Lung (tissue), 12 donors: Measurements from ENCODE around the gene SDR39U1. TPM values are rescaled to one million over a fixed set of nuclear protein-coding genes. Genes with fewer than 3 reads are reported as not detected.

Experiments used
- ATAC-seq: fragments of 200-7000 bp; cut with Tn5 transposase; one replicate; pipeline ENCODE4 v1.9.1; 2020; ENCODE audit warnings: moderate number of reproducible peaks; ENCODE audit not compliant: insufficient read depth, low FRiP score
- DNase-seq, 3 donors: peaks; one replicate each; pipeline ENCODE4 v3.0.0-alpha.2; 2013 to 2017
- H3K27ac ChIP-seq, 2 donors: one replicate each; pipeline ENCODE4 v1.5.1; 2013; ENCODE audit warnings: mild to moderate bottlenecking in 2 of 2, moderate library complexity in 2 of 2, control low read depth in 1 of 2, inconsistent platforms in 1 of 2, low read depth in 1 of 2, low read length in 1 of 2
- H3K27me3 ChIP-seq, 3 donors: one replicate each; pipeline ENCODE4 v1.5.1; 2013; ENCODE audit warnings: low read length in 2 of 3; ENCODE audit not compliant: control insufficient read depth in 3 of 3, insufficient read depth in 3 of 3
- H3K36me3 ChIP-seq, 4 donors: one replicate each; pipeline ENCODE4 v1.5.1; 2013; ENCODE audit warnings: low read length in 4 of 4, mild to moderate bottlenecking in 1 of 4, moderate library complexity in 1 of 4; ENCODE audit not compliant: control insufficient read depth in 4 of 4, insufficient read depth in 4 of 4
- H3K4me1 ChIP-seq, 5 donors: one replicate each; pipeline ENCODE4 v1.5.1; 2013; ENCODE audit warnings: low read length in 5 of 5, mild to moderate bottlenecking in 2 of 5, moderate library complexity in 1 of 5; ENCODE audit not compliant: control insufficient read depth in 5 of 5, insufficient read depth in 5 of 5
- H3K4me3 ChIP-seq: one replicate; pipeline ENCODE4 v1.5.1; 2013; ENCODE audit warnings: mild to moderate bottlenecking, control low read depth, moderate library complexity
- H3K9ac ChIP-seq, 2 donors: one replicate each; pipeline ENCODE4 v1.5.1; 2013; ENCODE audit warnings: low read length in 2 of 2, control low read depth in 1 of 2; ENCODE audit not compliant: insufficient read depth in 1 of 2
- H3K9me3 ChIP-seq, 4 donors: one replicate each; pipeline ENCODE4 v1.5.1; 2013; ENCODE audit warnings: low read length in 3 of 4, mild to moderate bottlenecking in 1 of 4, moderate library complexity in 1 of 4; ENCODE audit not compliant: control insufficient read depth in 4 of 4, insufficient read depth in 3 of 4
- WGBS, 2 donors: extraction: QIAGEN DNeasy Blood & Tissue Kit; methylation state at CpG; one replicate each; pipeline ENCODE4 v1.1.7; 2013; 5-methylcytosine and 5-hydroxymethylcytosine counted together
- polyA plus RNA-seq, 2 donors: library from polyadenylated mRNA; stranded (reverse); fragments of 200-250 nt; gene quantifications; one replicate each; pipeline ENCODE4 v1.2.1, GENCODE V29; 2013
- total RNA-seq, 2 donors: library from RNA; depleted of rRNA in 1 of 2; stranded (reverse); fragments of >200 nt in 1 of 2; gene quantifications; one replicate each; pipeline ENCODE4 v1.2.1, GENCODE V29; 2014 to 2021
- TF ChIP-seq, protein P1 (sequence below): IDR thresholded peaks from 2 replicates; pipeline ENCODE4 v1.5.1; 2012; ENCODE audit warnings: mild to moderate bottlenecking; ENCODE audit errors: control extremely low read depth, extremely low read depth
- donor health status: control.
- donor health status: control.
- donor health status: Bipolar disorder and iron deficiency.
- donor health status: healthy.
- donor health status: DM: yes; HTN: yes; CAD: no.

The SDR39U1 gene
- total and polyA plus RNA-seq, 4 donors = 19.5 to 63.9 (median 52.8) TPM

- Histone ChIP-seq H3K27ac (no peak overlapping the region), H3K36me3 (no peaks in the 10 kb centered on the region), H3K4me3 (no peak overlapping the region), H3K4me1 (peaks cover 0 to 18% (median 10%) of the 10 kb centered on the region in 5 donors), H3K27me3 (no peaks in the 10 kb centered on the region), H3K9me3 (no peaks in the 10 kb centered on the region), H3K9ac (no peak overlapping the region)
- TF ChIP-seq, protein P1, sequence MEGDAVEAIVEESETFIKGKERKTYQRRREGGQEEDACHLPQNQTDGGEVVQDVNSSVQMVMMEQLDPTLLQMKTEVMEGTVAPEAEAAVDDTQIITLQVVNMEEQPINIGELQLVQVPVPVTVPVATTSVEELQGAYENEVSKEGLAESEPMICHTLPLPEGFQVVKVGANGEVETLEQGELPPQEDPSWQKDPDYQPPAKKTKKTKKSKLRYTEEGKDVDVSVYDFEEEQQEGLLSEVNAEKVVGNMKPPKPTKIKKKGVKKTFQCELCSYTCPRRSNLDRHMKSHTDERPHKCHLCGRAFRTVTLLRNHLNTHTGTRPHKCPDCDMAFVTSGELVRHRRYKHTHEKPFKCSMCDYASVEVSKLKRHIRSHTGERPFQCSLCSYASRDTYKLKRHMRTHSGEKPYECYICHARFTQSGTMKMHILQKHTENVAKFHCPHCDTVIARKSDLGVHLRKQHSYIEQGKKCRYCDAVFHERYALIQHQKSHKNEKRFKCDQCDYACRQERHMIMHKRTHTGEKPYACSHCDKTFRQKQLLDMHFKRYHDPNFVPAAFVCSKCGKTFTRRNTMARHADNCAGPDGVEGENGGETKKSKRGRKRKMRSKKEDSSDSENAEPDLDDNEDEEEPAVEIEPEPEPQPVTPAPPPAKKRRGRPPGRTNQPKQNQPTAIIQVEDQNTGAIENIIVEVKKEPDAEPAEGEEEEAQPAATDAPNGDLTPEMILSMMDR = no peak
- ATAC-seq (no peak), DNase-seq (peak in 2 of 3 donors; percentile 70 to 82)
- WGBS, 2 donors = 32 to 55% methylated on average over 3 of the region's 3 CpGs
These were observed 16.9 kb downstream of the SDR39U1 start for GRCh38 chr14:24425704-24426103.

- DNase-seq = no peak
- 66 to 73% methylated on average over 12 of the region's 12 CpGs for WGBS, 2 donors
- no peak overlapping the region for H3K27ac ChIP-seq
- H3K4me1 ChIP-seq = peaks cover 0 to 15% (median 5%) of the 10 kb centered on the region in 5 donors
- no peak overlapping the region for H3K4me3 ChIP-seq
- TF ChIP-seq, protein P1 = no peak
- H3K36me3 ChIP-seq = no peaks in the 10 kb centered on the region
- no peak overlapping the region for H3K9ac ChIP-seq
- H3K9me3 ChIP-seq = no peaks in the 10 kb centered on the region
- H3K27me3 ChIP-seq = no peaks in the 10 kb centered on the region
- ATAC-seq = no peak
These were observed 19.6 kb downstream of the SDR39U1 start for GRCh38 chr14:24422694-24423601.

- Histone ChIP-seq H3K4me1 (peaks cover 0 to 15% (median 5%) of the 10 kb centered on the region in 5 donors), H3K9me3 (no peaks in the 10 kb centered on the region), H3K27me3 (no peaks in the 10 kb centered on the region), H3K9ac (no peak overlapping the region), H3K36me3 (no peaks in the 10 kb centered on the region), H3K4me3 (no peak overlapping the region), H3K27ac (no peak overlapping the region)
- TF ChIP-seq, protein P1 = no peak
- ATAC-seq = no peak
- no peak for DNase-seq
- 35 to 63% methylated on average over 4 of the region's 4 CpGs for WGBS, 2 donors
These were observed 20.3 kb downstream of the SDR39U1 start for GRCh38 chr14:24422261-24422660.
